Liver (tissue), 3 donors: Measurements from ENCODE around the gene ZGRF1.

Experiments
- ATF3 ChIP-seq: IDR thresholded peaks from 2 replicates; pipeline ENCODE4 v1.6.1; 2016; ENCODE audit warnings: antibody characterized with exemption
- CTCF ChIP-seq: fragments of 150-350 bp; IDR thresholded peaks from 2 replicates; pipeline ENCODE4 v1.5.1; 2017; ENCODE audit warnings: improper control_type of control experiment, low read depth, low read length; ENCODE audit not compliant: missing input control
- EGR1 ChIP-seq, 2 donors: IDR thresholded peaks; 2 replicates each; pipeline ENCODE4 v1.6.1; 2016 to 2018; ENCODE audit warnings: antibody characterized with exemption in 2 of 2, low read depth in 2 of 2
- FOXA1 ChIP-seq: IDR thresholded peaks from 2 replicates; pipeline ENCODE4 v1.6.1; 2016; ENCODE audit warnings: antibody characterized with exemption
- GABPA ChIP-seq, 2 donors: IDR thresholded peaks in 1 of 2; conservative IDR thresholded peaks in 1 of 2; 2 replicates each; pipeline ENCODE4 v1.6.1; 2016; ENCODE audit warnings: antibody characterized with exemption in 2 of 2, mild to moderate bottlenecking in 1 of 2, moderate library complexity in 1 of 2
- HNF4A ChIP-seq, 2 donors: conservative IDR thresholded peaks; 2 replicates each; pipeline ENCODE4 v1.6.1; 2016; ENCODE audit warnings: antibody characterized with exemption in 2 of 2, mild to moderate bottlenecking in 2 of 2
- HNF4G ChIP-seq: IDR thresholded peaks from 2 replicates; pipeline ENCODE4 v1.6.1; 2016; ENCODE audit warnings: antibody characterized with exemption
- RAD21 ChIP-seq, 2 donors: IDR thresholded peaks; 2 replicates each; pipeline ENCODE4 v1.6.1; 2016; ENCODE audit warnings: antibody characterized with exemption in 2 of 2, mild to moderate bottlenecking in 2 of 2
- REST ChIP-seq: IDR thresholded peaks from 2 replicates; pipeline ENCODE4 v1.6.1; 2016; ENCODE audit warnings: antibody characterized with exemption, mild to moderate bottlenecking
- SP1 ChIP-seq: IDR thresholded peaks from 2 replicates; pipeline ENCODE4 v1.6.1; 2018; ENCODE audit warnings: antibody characterized with exemption, mild to moderate bottlenecking
- TAF1 ChIP-seq: conservative IDR thresholded peaks from 2 replicates; pipeline ENCODE4 v1.6.1; 2016; ENCODE audit warnings: antibody characterized with exemption, mild to moderate bottlenecking
- YY1 ChIP-seq: IDR thresholded peaks from 2 replicates; pipeline ENCODE4 v1.6.1; 2016; ENCODE audit warnings: antibody characterized with exemption, mild to moderate bottlenecking
- ZBTB33 ChIP-seq: IDR thresholded peaks from 2 replicates; pipeline ENCODE4 v1.6.1; 2016; ENCODE audit warnings: antibody characterized with exemption
- donor health status: healthy.
- donor health status: healthy.

DNA sequence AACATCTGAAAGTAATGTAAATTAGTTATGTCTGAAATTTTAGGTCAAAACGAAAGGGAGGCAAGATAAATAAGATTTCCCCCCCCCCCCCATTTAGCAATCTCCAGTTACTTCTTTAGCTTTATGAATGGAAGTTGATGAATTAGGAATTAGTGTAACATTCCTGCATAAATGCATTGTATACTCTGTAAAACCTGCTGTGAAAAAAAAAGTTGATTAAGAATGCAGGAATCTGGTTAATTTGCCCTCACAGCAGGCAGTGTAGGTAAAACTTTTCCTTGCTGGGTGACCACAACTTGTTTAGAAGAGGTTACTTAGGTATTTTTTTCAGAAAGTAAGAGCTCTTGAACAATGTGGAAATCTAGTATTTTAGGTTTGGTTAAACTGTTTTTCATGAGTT, 15.5 kb upstream of the ZGRF1 start:
- no peak for TF ChIP-seq CTCF
- TF ChIP-seq HNF4A (conservative IDR thresholded peaks at IDR 0.05): no peak
- no peak for TF ChIP-seq ZBTB33
- no peak for TF ChIP-seq EGR1 (IDR thresholded peaks at IDR 0.05; ENCODE audit: low read depth in 2 of 2)
- TF ChIP-seq YY1: no peak
- no peak for TF ChIP-seq TAF1
- TF ChIP-seq REST: no peak
- no peak for TF ChIP-seq HNF4G
- no peak for TF ChIP-seq ATF3
- no peak for TF ChIP-seq SP1
- TF ChIP-seq RAD21 (IDR thresholded peaks at IDR 0.05): no peak
- no peak for TF ChIP-seq GABPA (IDR thresholded peaks at IDR 0.05 in 1 of 2, conservative IDR thresholded peaks at IDR 0.05 in 1 of 2)
- no peak for TF ChIP-seq FOXA1
